ENCODE data around the gene RNF223. TPM values are rescaled to one million over a fixed set of nuclear protein-coding genes. Genes with fewer than 3 reads are reported as not detected.

The RNF223 gene
- total and polyA plus RNA-seq, 4 donors: 0.14 TPM; not detected in 3

GRCh38 chr1:1061682-1062345 lies 12.3 kb downstream of the RNF223 start:
- Histone ChIP-seq H3K4me1 (ENCODE audit: control insufficient read depth in 4 of 4, insufficient read depth in 4 of 4, low read length in 3 of 4) (peaks cover 8 to 21% (median 16%) of the 10 kb centered on the region in 4 donors), H3K27me3 (ENCODE audit: control insufficient read depth in 4 of 4, insufficient read depth in 4 of 4, low read length in 3 of 4) (peaks cover 0 to 11% (median 4%) of the 10 kb centered on the region in 4 donors), H3K9me3 (ENCODE audit: control insufficient read depth in 4 of 4, low read length in 3 of 4) (no peaks in the 10 kb centered on the region), H3K9ac (ENCODE audit: low read depth in 1 of 2, low read length in 2 of 2) (no peak overlapping the region), H3K27ac (ENCODE audit: low read depth in 1 of 2, low read length in 2 of 2) (no peak overlapping the region), H3K36me3 (ENCODE audit: control insufficient read depth in 4 of 4, insufficient read depth in 3 of 4, low read depth in 1 of 4, low read length in 3 of 4) (no peaks in the 10 kb centered on the region), H3K4me3 (ENCODE audit: low read depth in 1 of 3, low read length in 3 of 3) (no peak overlapping the region)
- WGBS: 54% methylated on average over 16 of the region's 18 CpGs
- DNase-seq (ENCODE audit: low spot score): no peak
- TF ChIP-seq SP1 (IDR thresholded peaks at IDR 0.05): no peak
- no peak for TF ChIP-seq ATF3 (IDR thresholded peaks at IDR 0.05)
- TF ChIP-seq GABPA (IDR thresholded peaks at IDR 0.05 in 1 of 2, conservative IDR thresholded peaks at IDR 0.05 in 1 of 2): no peak
- TF ChIP-seq TAF1 (conservative IDR thresholded peaks at IDR 0.05): no peak
- no peak for TF ChIP-seq CTCF (IDR thresholded peaks at IDR 0.05; ENCODE audit: low read depth, low read length, missing input control)
- no peak for TF ChIP-seq FOXA1 (IDR thresholded peaks at IDR 0.05)
- no peak for TF ChIP-seq FOXA2 (IDR thresholded peaks at IDR 0.05)
- TF ChIP-seq RXRA (IDR thresholded peaks at IDR 0.05): no peak
- TF ChIP-seq HNF4G (IDR thresholded peaks at IDR 0.05): no peak
- no peak for TF ChIP-seq REST (IDR thresholded peaks at IDR 0.05)
- TF ChIP-seq HNF4A (conservative IDR thresholded peaks at IDR 0.05): no peak
- TF ChIP-seq ZBTB33 (IDR thresholded peaks at IDR 0.05): no peak

GRCh38 chr1:1060281-1061000 lies 13.7 kb downstream of the RNF223 start:
- 52% methylated on average over 38 of the region's 38 CpGs for WGBS
- Histone ChIP-seq H3K4me1 (ENCODE audit: control insufficient read depth in 4 of 4, insufficient read depth in 4 of 4, low read length in 3 of 4) (peaks cover 8 to 21% (median 16%) of the 10 kb centered on the region in 4 donors), H3K36me3 (ENCODE audit: control insufficient read depth in 4 of 4, insufficient read depth in 3 of 4, low read depth in 1 of 4, low read length in 3 of 4) (no peaks in the 10 kb centered on the region), H3K27me3 (ENCODE audit: control insufficient read depth in 4 of 4, insufficient read depth in 4 of 4, low read length in 3 of 4) (peaks cover 0 to 11% (median 4%) of the 10 kb centered on the region in 4 donors), H3K4me3 (ENCODE audit: low read depth in 1 of 3, low read length in 3 of 3) (no peak overlapping the region), H3K9ac (ENCODE audit: low read depth in 1 of 2, low read length in 2 of 2) (no peak overlapping the region), H3K27ac (ENCODE audit: low read depth in 1 of 2, low read length in 2 of 2) (no peak overlapping the region), H3K9me3 (ENCODE audit: control insufficient read depth in 4 of 4, low read length in 3 of 4) (no peaks in the 10 kb centered on the region)
- DNase-seq (ENCODE audit: low spot score): no peak
- TF ChIP-seq CTCF (IDR thresholded peaks at IDR 0.05; ENCODE audit: low read depth, low read length, missing input control) (no peak), HNF4G (IDR thresholded peaks at IDR 0.05) (no peak), RAD21 (IDR thresholded peaks at IDR 0.05) (no peak)

Data from liver (tissue), 9 donors.